Muscle layer of colon (tissue), 2 donors: ENCODE results near the gene CDK14.
"Not testable (repeated sequence)": the region's sequence is repeated elsewhere in the genome, so short reads cannot be mapped to it uniquely, and the experiment has no call there.

Experiments used
- H3K27ac ChIP-seq: one replicate; pipeline ENCODE4 v1.7.0; 2013; ENCODE audit warnings: low read depth, mild to moderate bottlenecking, low read length, moderate library complexity
- H3K27me3 ChIP-seq, 2 donors: one replicate each; pipeline ENCODE4 v1.7.0; 2013; ENCODE audit warnings: low read length in 2 of 2, mild to moderate bottlenecking in 2 of 2; ENCODE audit not compliant: insufficient read depth in 2 of 2, control insufficient read depth in 1 of 2
- H3K36me3 ChIP-seq: one replicate; pipeline ENCODE4 v1.7.0; 2013; ENCODE audit warnings: mild to moderate bottlenecking, low read length; ENCODE audit not compliant: insufficient read depth
- H3K4me1 ChIP-seq: one replicate; pipeline ENCODE4 v1.7.0; 2013; ENCODE audit warnings: mild to moderate bottlenecking, low read length; ENCODE audit not compliant: insufficient read depth
- H3K4me3 ChIP-seq, 2 donors: one replicate each; pipeline ENCODE4 v1.7.0; 2013; ENCODE audit warnings: low read length in 2 of 2, low read depth in 1 of 2, mild to moderate bottlenecking in 1 of 2, moderate library complexity in 1 of 2
- H3K9ac ChIP-seq: one replicate; pipeline ENCODE4 v1.7.0; 2013; ENCODE audit warnings: low read length
- H3K9me3 ChIP-seq: one replicate; pipeline ENCODE4 v1.7.0; 2013; ENCODE audit warnings: mild to moderate bottlenecking, low read length
- donor health status: abdominal sarcoma.
- donor health status: Adenocarcinoma of cecum.

Gene CDK14

GRCh38 chr7:90743626-90744025 is 147.5 kb downstream of the CDK14 start:
- Histone ChIP-seq H3K27me3 (no peaks in the 10 kb centered on the region), H3K4me1 (no peaks in the 10 kb centered on the region), H3K36me3 (no peaks in the 10 kb centered on the region), H3K27ac (no peak overlapping the region), H3K9ac (no peak overlapping the region), H3K4me3 (no peak overlapping the region), H3K9me3 (no peaks in the 10 kb centered on the region)

- H3K27ac ChIP-seq = no peak overlapping the region
- H3K9ac ChIP-seq = no peak overlapping the region
These were observed 151.4 kb downstream of the CDK14 start for GRCh38 chr7:90747516-90747915.

DNA sequence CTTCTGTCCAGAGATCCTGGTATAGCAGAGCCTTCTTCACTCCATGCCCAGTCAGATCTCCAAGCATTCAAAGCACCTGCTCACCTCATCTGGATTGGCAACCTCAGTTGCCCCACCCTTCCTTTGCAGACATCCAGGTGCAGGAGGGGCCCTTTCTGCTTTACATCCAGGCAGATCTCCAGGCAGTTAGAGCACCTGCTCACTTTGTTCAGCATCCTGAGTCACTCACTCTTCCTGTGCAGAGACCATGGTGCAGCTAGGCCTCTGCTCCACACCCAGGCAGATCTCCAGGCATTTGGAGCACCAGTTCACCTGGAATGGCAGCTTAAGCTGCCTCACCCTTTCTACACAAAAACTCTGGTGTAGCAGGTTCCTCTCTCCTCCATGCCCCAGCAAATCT is 153.1 kb downstream of the CDK14 start:
- no peaks in the 10 kb centered on the region for H3K36me3 ChIP-seq
- H3K27me3 ChIP-seq = no peaks in the 10 kb centered on the region
- H3K27ac ChIP-seq = no peak overlapping the region
- no peak overlapping the region for H3K9ac ChIP-seq
- H3K9me3 ChIP-seq = no peaks in the 10 kb centered on the region
- H3K4me3 ChIP-seq = peak overlapping the region in 1 of 2 donors; percentile 3
- no peaks in the 10 kb centered on the region for H3K4me1 ChIP-seq

More at GRCh38 chr7:90747516-90747915, 151.4 kb downstream of the CDK14 start:
- no peaks in the 10 kb centered on the region for H3K36me3 ChIP-seq
- H3K4me1 ChIP-seq = no peaks in the 10 kb centered on the region
- no peaks in the 10 kb centered on the region for H3K27me3 ChIP-seq
- no peaks in the 10 kb centered on the region for H3K9me3 ChIP-seq
- no peak overlapping the region for H3K4me3 ChIP-seq

DNA sequence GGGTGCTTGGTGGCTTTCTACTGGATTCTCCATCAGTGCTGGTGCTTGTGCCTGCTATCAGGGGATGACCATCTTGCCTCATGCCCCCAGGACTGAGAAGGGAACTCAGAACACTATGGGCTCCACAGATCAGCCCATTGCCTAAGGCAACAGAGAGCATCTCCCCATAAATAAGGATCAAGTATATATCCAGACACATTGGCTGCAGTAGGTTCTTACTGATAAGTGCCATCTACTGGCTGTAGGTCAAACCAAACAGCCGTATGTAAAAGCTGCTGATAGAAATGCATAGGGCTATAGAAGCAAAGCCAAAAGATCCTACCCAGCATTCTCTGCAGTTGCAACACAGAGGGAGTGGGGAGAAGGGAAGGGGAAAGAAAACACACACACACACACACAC is 153.7 kb downstream of the CDK14 start:
- H3K9ac ChIP-seq = no peak overlapping the region
- no peaks in the 10 kb centered on the region for H3K9me3 ChIP-seq
- H3K4me1 ChIP-seq = no peaks in the 10 kb centered on the region
- H3K27ac ChIP-seq = no peak overlapping the region
- H3K27me3 ChIP-seq = no peaks in the 10 kb centered on the region
- peak overlapping the region in 1 of 2 donors; percentile 3 for H3K4me3 ChIP-seq
- no peaks in the 10 kb centered on the region for H3K36me3 ChIP-seq

- no peaks in the 10 kb centered on the region for H3K9me3 ChIP-seq
- H3K4me3 ChIP-seq = no peak overlapping the region
- no peaks in the 10 kb centered on the region for H3K27me3 ChIP-seq
- no peak overlapping the region for H3K9ac ChIP-seq
- no peak overlapping the region for H3K27ac ChIP-seq
- H3K36me3 ChIP-seq = no peaks in the 10 kb centered on the region
- no peaks in the 10 kb centered on the region for H3K4me1 ChIP-seq
These were observed 155.5 kb downstream of the CDK14 start for GRCh38 chr7:90751595-90751994.

DNA sequence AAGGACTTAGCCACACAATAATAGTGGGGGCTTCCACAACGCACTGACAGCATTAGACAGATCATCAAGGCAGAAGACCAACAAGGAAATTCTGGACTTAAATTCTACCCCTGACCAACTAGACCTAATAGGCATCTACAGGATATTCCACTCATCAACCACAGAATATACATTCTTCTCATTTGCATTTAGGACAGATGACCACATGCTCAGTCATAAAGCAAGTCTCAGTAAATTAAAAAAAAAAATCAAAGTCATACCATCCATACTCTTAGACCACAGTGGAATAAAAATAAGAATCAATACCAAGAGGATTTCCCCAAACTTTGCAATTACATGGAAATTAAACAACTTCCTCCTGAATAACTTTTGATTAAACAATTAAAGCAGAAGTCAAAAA is 155.9 kb downstream of the CDK14 start:
- Histone ChIP-seq H3K4me1 (no peaks in the 10 kb centered on the region), H3K9me3 (no peaks in the 10 kb centered on the region), H3K9ac (no peak overlapping the region), H3K27ac (no peak overlapping the region), H3K36me3 (no peaks in the 10 kb centered on the region), H3K4me3 (no peak overlapping the region), H3K27me3 (no peaks in the 10 kb centered on the region)

DNA sequence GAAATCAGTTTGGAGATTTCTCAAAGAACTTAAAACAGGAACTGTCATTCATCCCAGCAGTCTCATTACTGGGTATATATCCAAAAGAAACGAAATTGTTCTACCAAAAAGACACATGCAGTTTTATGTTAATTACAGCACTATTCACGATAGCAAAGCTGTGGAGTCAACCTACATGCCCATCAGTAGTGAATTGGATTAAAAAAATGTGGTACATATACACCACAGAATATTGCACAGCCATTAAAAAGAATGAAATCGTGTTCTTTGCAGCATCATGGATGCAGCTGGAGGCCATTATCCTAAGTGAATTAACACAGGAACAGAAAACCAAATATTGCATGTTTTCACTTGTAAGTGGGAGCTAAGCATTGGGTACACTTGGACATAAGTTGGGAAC is 158.9 kb downstream of the CDK14 start:
- H3K9me3 ChIP-seq = no peaks in the 10 kb centered on the region
- H3K9ac ChIP-seq = no peak overlapping the region
- no peak overlapping the region for H3K27ac ChIP-seq
- H3K4me3 ChIP-seq = no peak overlapping the region
- H3K36me3 ChIP-seq = no peaks in the 10 kb centered on the region
- H3K4me1 ChIP-seq = no peaks in the 10 kb centered on the region
- H3K27me3 ChIP-seq = no peaks in the 10 kb centered on the region

GRCh38 chr7:90756366-90756765 is 160.2 kb downstream of the CDK14 start:
- Histone ChIP-seq H3K36me3 (no peaks in the 10 kb centered on the region), H3K27ac (no peak overlapping the region), H3K4me1 (no peaks in the 10 kb centered on the region), H3K9ac (no peak overlapping the region), H3K9me3 (no peaks in the 10 kb centered on the region), H3K4me3 (no peak overlapping the region), H3K27me3 (no peaks in the 10 kb centered on the region)

- not testable (repeated sequence) for H3K36me3 ChIP-seq, H3K9ac ChIP-seq, H3K4me1 ChIP-seq, H3K27ac ChIP-seq, H3K9me3 ChIP-seq, H3K4me3 ChIP-seq, H3K27me3 ChIP-seq
These were observed 161.4 kb downstream of the CDK14 start for GRCh38 chr7:90757565-90757950.

GRCh38 chr7:90758933-90759562 is 162.9 kb downstream of the CDK14 start:
- Histone ChIP-seq H3K27ac (no peak overlapping the region), H3K36me3 (no peaks in the 10 kb centered on the region), H3K27me3 (no peaks in the 10 kb centered on the region)

DNA sequence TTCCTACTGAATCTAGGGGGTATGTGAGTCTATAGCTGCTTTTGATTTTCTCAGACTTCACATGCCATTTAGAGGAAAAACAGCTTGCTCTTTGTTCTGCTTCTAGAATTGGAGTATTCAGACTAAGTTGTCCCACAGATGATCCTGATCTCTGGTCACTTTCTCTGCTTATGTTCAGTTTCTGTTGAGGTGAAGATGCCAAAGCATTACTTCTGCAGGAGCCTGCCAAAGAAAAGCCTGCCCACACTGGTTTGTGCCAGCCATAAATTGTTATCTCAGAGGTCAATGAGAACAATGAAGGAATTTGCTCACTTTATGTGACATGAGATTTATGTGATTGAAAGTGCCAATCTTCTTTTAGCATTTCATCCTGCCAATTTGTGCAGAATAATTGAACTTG is 163.6 kb downstream of the CDK14 start:
- Histone ChIP-seq H3K4me1 (no peaks in the 10 kb centered on the region), H3K36me3 (no peaks in the 10 kb centered on the region), H3K4me3 (no peak overlapping the region), H3K9ac (no peak overlapping the region), H3K27me3 (no peaks in the 10 kb centered on the region), H3K9me3 (no peaks in the 10 kb centered on the region), H3K27ac (no peak overlapping the region)

More at GRCh38 chr7:90758933-90759562, 162.9 kb downstream of the CDK14 start:
- no peaks in the 10 kb centered on the region for H3K4me1 ChIP-seq
- H3K9ac ChIP-seq = no peak overlapping the region
- H3K4me3 ChIP-seq = no peak overlapping the region
- no peaks in the 10 kb centered on the region for H3K9me3 ChIP-seq

- Histone ChIP-seq H3K9ac (no peak overlapping the region), H3K27ac (no peak overlapping the region), H3K27me3 (no peaks in the 10 kb centered on the region), H3K36me3 (no peaks in the 10 kb centered on the region), H3K4me3 (no peak overlapping the region), H3K4me1 (no peaks in the 10 kb centered on the region), H3K9me3 (no peaks in the 10 kb centered on the region)
These were observed 164.8 kb downstream of the CDK14 start for GRCh38 chr7:90760892-90761291.
